ENCODE results near the gene ZBBX.

GRCh38 chr3:167397826-167398225, 17.7 kb upstream of the ZBBX start:
- TF ChIP-seq MAX (IDR thresholded peaks at IDR 0.05) (no peak), CTCF (IDR thresholded peaks at IDR 0.05) (no peak), RAD21 (conservative IDR thresholded peaks at IDR 0.05 in 1 of 2, IDR thresholded peaks at IDR 0.05 in 1 of 2) (no peak), HOXB5 (CRISPR knock-in tag; IDR thresholded peaks at IDR 0.05) (no peak), BHLHE40 (IDR thresholded peaks at IDR 0.05; ENCODE audit: low read depth, low read length) (no peak), POLR2AphosphoS2 (conservative IDR thresholded peaks at IDR 0.05; ENCODE audit: low read length) (no peak), NR3C1 (IDR thresholded peaks at IDR 0.05) (no peak), EP300 (IDR thresholded peaks at IDR 0.05) (no peak), POLR2A (IDR thresholded peaks at IDR 0.05; ENCODE audit: low read length) (no peak), CHD2 (IDR thresholded peaks at IDR 0.05; ENCODE audit: low read length, partially characterized antibody) (no peak), MAZ (IDR thresholded peaks at IDR 0.05; ENCODE audit: borderline replicate concordance, low read depth, low read length) (no peak), CBX8 (IDR thresholded peaks at IDR 0.05) (no peak)

Measured in A549 (cell line).